DOHH2 (cell line): ENCODE data around the gene ZBTB24.

Experiments
- H3F3A ChIP-seq: fragments of 200-600 bp; sonication (generic), shearing (Covaris generic); 2 replicates; pipeline ENCODE4 v1.6.0; 2016; ENCODE audit warnings: antibody characterized with exemption, mild to moderate bottlenecking; ENCODE audit not compliant: control insufficient read depth, insufficient read depth
- H3K27ac ChIP-seq: fragments of 200-600 bp; sonication (generic); 2 replicates; pipeline ENCODE4 v1.5.1; 2014; ENCODE audit warnings: low read depth, mild to moderate bottlenecking, low read length, moderate library complexity
- H3K27me3 ChIP-seq: fragments of 200-600 bp; sonication (generic); 2 replicates; pipeline ENCODE4 v1.6.1; 2014; ENCODE audit warnings: mild to moderate bottlenecking, low read length, mixed read lengths; ENCODE audit not compliant: control insufficient read depth
- H3K36me3 ChIP-seq: fragments of 200-600 bp; sonication (generic); 2 replicates; pipeline ENCODE4 v1.6.1; 2014; ENCODE audit warnings: mild to moderate bottlenecking, low read length, moderate library complexity, mixed read lengths; ENCODE audit not compliant: control insufficient read depth
- H3K4me1 ChIP-seq: fragments of 200-600 bp; sonication (generic); 2 replicates; pipeline ENCODE4 v1.6.1; 2014; ENCODE audit warnings: mild to moderate bottlenecking, low read length, mixed read lengths; ENCODE audit not compliant: control insufficient read depth
- H3K4me2 ChIP-seq: fragments of 200-600 bp; sonication (generic); 2 replicates; pipeline ENCODE4 v1.6.0; 2014; ENCODE audit warnings: mild to moderate bottlenecking, low read length, moderate library complexity
- H3K4me3 ChIP-seq: fragments of 200-600 bp; sonication (generic); 2 replicates; pipeline ENCODE4 v1.5.1; 2014; ENCODE audit warnings: mild to moderate bottlenecking, low read length, mixed read lengths
- H3K79me2 ChIP-seq: fragments of 200-600 bp; sonication (generic); 2 replicates; pipeline ENCODE4 v1.6.1; 2014; ENCODE audit warnings: mild to moderate bottlenecking, low read length, mixed read lengths; ENCODE audit not compliant: control insufficient read depth
- H3K9me2 ChIP-seq: fragments of 200-600 bp; sonication (generic); replicated peaks from 2 replicates; pipeline ENCODE4 v1.6.1; 2014; ENCODE audit warnings: mild to moderate bottlenecking, low read length, mixed read lengths; ENCODE audit not compliant: control insufficient read depth
- H3K9me3 ChIP-seq: fragments of 200-600 bp; sonication (generic); 2 replicates; pipeline ENCODE4 v1.6.1; 2014; ENCODE audit warnings: antibody characterized with exemption, low read length, mixed read lengths; ENCODE audit not compliant: control insufficient read depth, insufficient read depth
- H4K20me1 ChIP-seq: fragments of 200-600 bp; sonication (generic); 2 replicates; pipeline ENCODE4 v1.6.0; 2014; ENCODE audit warnings: low read depth, mild to moderate bottlenecking, antibody characterized with exemption, low read length, moderate library complexity; ENCODE audit not compliant: control insufficient read depth, insufficient read depth
- CTCF ChIP-seq: fragments of 200-600 bp; sonication (generic); IDR thresholded peaks from one replicate; pipeline ENCODE4 v1.5.1; 2014; ENCODE audit warnings: antibody characterized with exemption, mild to moderate bottlenecking, low read depth, low read length; ENCODE audit not compliant: poor library complexity, severe bottlenecking
- EZH2phosphoT487 ChIP-seq: fragments of 200-600 bp; sonication (generic); IDR thresholded peaks from 2 replicates; pipeline ENCODE4 v1.6.1; 2017; ENCODE audit warnings: borderline replicate concordance, mild to moderate bottlenecking, antibody characterized with exemption, low read length, moderate library complexity, mixed read lengths

Gene ZBTB24

GRCh38 chr6:109473120-109473519 is 9.9 kb downstream of the ZBTB24 start:
- TF ChIP-seq EZH2phosphoT487 (no peak), CTCF (no peak)
- Histone ChIP-seq H3K27me3 (no peaks in the 10 kb centered on the region), H4K20me1 (peaks cover 3% of the 10 kb centered on the region; the same call in 1 of the 2 replicates), H3F3A (no peaks in the 10 kb centered on the region), H3K9me3 (no peaks in the 10 kb centered on the region), H3K4me3 (no peak overlapping the region), H3K4me1 (peaks cover 18% of the 10 kb centered on the region), H3K4me2 (no peak overlapping the region), H3K36me3 (peaks cover 98% of the 10 kb centered on the region), H3K79me2 (peaks cover 59% of the 10 kb centered on the region), H3K27ac (no peak overlapping the region), H3K9me2 (no peaks in the 10 kb centered on the region)

- no peak for TF ChIP-seq CTCF
- no peaks in the 10 kb centered on the region for H3K9me2 ChIP-seq
- peaks cover 11% of the 10 kb centered on the region for H3K4me1 ChIP-seq
- no peak overlapping the region for H3K27ac ChIP-seq
- peaks cover 98% of the 10 kb centered on the region for H3K36me3 ChIP-seq
- H3K4me3 ChIP-seq = no peak overlapping the region
- H3K9me3 ChIP-seq = no peaks in the 10 kb centered on the region
- H3K79me2 ChIP-seq = peaks cover 53% of the 10 kb centered on the region
- H3F3A ChIP-seq = no peaks in the 10 kb centered on the region
- H4K20me1 ChIP-seq = no peaks in the 10 kb centered on the region; the same call in 1 of the 2 replicates
- no peak overlapping the region for H3K4me2 ChIP-seq
- H3K27me3 ChIP-seq = no peaks in the 10 kb centered on the region
These were observed 10.7 kb downstream of the ZBTB24 start for GRCh38 chr6:109472132-109472995.

- Histone ChIP-seq H3K27ac (no peak overlapping the region), H3F3A (no peaks in the 10 kb centered on the region), H4K20me1 (no peaks in the 10 kb centered on the region), H3K79me2 (peaks cover 45% of the 10 kb centered on the region), H3K9me2 (no peaks in the 10 kb centered on the region), H3K27me3 (no peaks in the 10 kb centered on the region), H3K9me3 (no peaks in the 10 kb centered on the region), H3K4me3 (no peak overlapping the region), H3K36me3 (peaks cover 97% of the 10 kb centered on the region), H3K4me1 (peaks cover 8% of the 10 kb centered on the region; the same call in 1 of the 2 replicates), H3K4me2 (no peak overlapping the region)
- no peak for TF ChIP-seq EZH2phosphoT487
- no peak for TF ChIP-seq CTCF
These were observed 11.8 kb downstream of the ZBTB24 start for GRCh38 chr6:109471105-109471810.
